ENCODE results near the gene SDR9C7.

DNA sequence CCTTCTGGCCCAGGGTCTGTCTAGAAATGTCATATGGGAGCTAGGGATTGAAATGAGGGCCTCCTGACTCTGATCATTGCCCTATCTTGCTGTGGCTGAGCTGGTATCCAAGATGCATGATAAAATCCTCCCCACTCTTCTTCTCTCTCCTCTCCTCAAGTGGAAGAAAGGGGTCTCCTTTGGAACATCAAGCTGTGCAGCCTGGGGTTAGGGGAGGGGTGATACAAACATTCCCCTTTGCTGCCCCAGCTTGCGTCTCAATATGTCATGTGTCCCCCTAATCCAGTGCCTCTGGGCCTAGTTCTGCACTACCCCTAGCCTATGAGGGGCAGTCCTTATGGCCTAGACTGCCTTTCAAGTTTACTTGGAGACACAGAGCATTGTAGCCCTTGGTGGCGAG lies 14.7 kb upstream of the SDR9C7 start:
- TF ChIP-seq POLR2A (IDR thresholded peaks at IDR 0.05) = no peak
- TF ChIP-seq, protein P1, sequence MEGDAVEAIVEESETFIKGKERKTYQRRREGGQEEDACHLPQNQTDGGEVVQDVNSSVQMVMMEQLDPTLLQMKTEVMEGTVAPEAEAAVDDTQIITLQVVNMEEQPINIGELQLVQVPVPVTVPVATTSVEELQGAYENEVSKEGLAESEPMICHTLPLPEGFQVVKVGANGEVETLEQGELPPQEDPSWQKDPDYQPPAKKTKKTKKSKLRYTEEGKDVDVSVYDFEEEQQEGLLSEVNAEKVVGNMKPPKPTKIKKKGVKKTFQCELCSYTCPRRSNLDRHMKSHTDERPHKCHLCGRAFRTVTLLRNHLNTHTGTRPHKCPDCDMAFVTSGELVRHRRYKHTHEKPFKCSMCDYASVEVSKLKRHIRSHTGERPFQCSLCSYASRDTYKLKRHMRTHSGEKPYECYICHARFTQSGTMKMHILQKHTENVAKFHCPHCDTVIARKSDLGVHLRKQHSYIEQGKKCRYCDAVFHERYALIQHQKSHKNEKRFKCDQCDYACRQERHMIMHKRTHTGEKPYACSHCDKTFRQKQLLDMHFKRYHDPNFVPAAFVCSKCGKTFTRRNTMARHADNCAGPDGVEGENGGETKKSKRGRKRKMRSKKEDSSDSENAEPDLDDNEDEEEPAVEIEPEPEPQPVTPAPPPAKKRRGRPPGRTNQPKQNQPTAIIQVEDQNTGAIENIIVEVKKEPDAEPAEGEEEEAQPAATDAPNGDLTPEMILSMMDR (IDR thresholded peaks at IDR 0.05) = no peak
- no peak for TF ChIP-seq EP300 (IDR thresholded peaks at IDR 0.05)
